SU-DHL-6 (cell line): Measurements from ENCODE around the gene PDE1C.

Source experiments
- CTCF ChIP-seq: fragments of 200-600 bp; sonication (generic); IDR thresholded peaks from one replicate; pipeline ENCODE4 v1.5.1; 2017; ENCODE audit warnings: antibody characterized with exemption, mild to moderate bottlenecking, low read length, moderate library complexity; ENCODE audit not compliant: insufficient read depth, poor library complexity, severe bottlenecking
- EZH2phosphoT487 ChIP-seq: fragments of 200-600 bp; sonication (generic), shearing (Covaris generic); conservative IDR thresholded peaks from 2 replicates; pipeline ENCODE4 v1.6.1; 2018; ENCODE audit warnings: mild to moderate bottlenecking, antibody characterized with exemption, low read length, moderate library complexity, mixed read lengths

DNA sequence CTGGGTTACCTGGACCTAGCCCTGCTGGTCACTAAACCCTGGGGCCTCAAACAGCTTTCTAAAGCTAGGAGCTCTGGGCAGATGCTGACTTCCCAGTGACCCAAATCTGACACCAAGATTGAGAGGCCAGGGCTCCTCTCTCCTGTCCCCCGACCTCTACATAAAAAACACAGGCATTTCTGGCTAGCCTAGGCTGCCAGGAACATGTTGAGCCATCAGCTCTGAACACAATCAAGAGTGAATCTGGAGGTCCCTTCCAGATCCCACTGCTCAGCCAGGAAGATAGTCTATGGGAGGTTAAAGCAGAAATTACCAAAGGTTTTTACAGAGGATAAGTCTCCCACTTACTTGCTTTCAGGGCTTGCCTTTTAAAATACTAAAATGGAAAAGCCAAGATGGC is 22.1 kb upstream of the PDE1C start:
- TF ChIP-seq CTCF (no peak), EZH2phosphoT487 (no peak)
